Vagina (tissue), 2 donors: Measurements from ENCODE around the gene LDB2.

ENCODE experiments used
- POLR2A ChIP-seq, 2 donors: fragments of 450-650 bp; IDR thresholded peaks; one replicate each; pipeline ENCODE4 v1.6.1; 2017; ENCODE audit warnings: antibody characterized with exemption in 2 of 2, mild to moderate bottlenecking in 2 of 2, moderate library complexity in 2 of 2
- POLR2AphosphoS5 ChIP-seq, 2 donors: sonication (generic); formaldehyde crosslinking; IDR thresholded peaks; one replicate each; pipeline ENCODE4 v1.9.0; 2017; ENCODE audit warnings: antibody characterized with exemption in 2 of 2, mild to moderate bottlenecking in 2 of 2, low read depth in 1 of 2; ENCODE audit not compliant: insufficient read depth in 1 of 2
- TF ChIP-seq, protein P1 (sequence below), 3 experiments: fragments of 450-650 bp in 2 of 3; fragments of 200-600 bp in 1 of 3; sonication (generic) in 1 of 3; IDR thresholded peaks; one replicate each; pipeline ENCODE4 v1.5.1; 2017 to 2019; ENCODE audit warnings: antibody characterized with exemption in 3 of 3, mild to moderate bottlenecking in 2 of 3, moderate library complexity in 2 of 3

DNA sequence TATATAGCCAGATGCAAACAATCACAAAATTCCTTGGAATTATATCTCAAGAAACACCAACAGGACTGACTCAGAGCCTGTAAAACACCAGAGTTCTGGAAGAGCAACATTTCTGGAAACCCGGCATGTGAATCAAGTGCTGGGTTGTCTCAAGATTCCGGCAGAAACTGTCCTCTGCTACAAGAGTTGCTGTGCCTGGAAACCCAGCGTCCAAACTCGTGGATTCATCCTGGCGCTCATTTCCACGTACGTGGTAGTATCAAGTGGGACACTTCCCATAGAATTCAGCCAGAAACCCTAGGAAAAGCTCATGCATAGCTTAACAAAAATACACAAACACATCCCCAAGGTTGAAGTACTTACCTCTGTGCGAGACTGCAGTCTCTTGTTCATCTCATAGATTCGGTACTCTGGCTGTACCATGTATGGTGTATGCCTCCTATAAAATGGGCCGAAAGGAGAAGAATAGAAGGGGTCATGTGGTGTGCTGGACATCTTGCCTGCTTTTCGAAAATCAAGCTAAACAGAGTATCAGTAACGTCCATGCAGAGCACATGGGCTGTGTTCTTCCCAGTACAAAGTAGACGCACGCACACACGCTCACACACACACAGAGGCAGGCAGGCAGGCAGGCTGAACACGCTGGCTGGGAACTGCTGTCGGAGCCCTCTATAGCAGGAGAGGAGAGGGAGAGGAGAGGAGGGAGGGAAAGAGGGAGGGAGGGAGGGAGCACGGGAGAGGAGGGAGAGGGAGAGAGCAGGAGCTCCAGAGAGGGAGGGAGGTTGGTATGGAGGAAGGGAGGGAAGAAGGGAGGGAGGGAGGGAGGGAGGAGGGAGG lies at the start of gene LDB2:
- TF ChIP-seq POLR2AphosphoS5 (IDR thresholded peaks at IDR 0.05; ENCODE audit: insufficient read depth in 1 of 2, low read depth in 1 of 2) (no peak), POLR2A (IDR thresholded peaks at IDR 0.05) (no peak)
- TF ChIP-seq, protein P1, sequence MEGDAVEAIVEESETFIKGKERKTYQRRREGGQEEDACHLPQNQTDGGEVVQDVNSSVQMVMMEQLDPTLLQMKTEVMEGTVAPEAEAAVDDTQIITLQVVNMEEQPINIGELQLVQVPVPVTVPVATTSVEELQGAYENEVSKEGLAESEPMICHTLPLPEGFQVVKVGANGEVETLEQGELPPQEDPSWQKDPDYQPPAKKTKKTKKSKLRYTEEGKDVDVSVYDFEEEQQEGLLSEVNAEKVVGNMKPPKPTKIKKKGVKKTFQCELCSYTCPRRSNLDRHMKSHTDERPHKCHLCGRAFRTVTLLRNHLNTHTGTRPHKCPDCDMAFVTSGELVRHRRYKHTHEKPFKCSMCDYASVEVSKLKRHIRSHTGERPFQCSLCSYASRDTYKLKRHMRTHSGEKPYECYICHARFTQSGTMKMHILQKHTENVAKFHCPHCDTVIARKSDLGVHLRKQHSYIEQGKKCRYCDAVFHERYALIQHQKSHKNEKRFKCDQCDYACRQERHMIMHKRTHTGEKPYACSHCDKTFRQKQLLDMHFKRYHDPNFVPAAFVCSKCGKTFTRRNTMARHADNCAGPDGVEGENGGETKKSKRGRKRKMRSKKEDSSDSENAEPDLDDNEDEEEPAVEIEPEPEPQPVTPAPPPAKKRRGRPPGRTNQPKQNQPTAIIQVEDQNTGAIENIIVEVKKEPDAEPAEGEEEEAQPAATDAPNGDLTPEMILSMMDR (IDR thresholded peaks at IDR 0.05): no peak
